Measurements from ENCODE around the gene CENPL. TPM values are rescaled to one million over a fixed set of nuclear protein-coding genes. Genes with fewer than 3 reads are reported as not detected.
"Not testable (repeated sequence)": the region's sequence is repeated elsewhere in the genome, so short reads cannot be mapped to it uniquely, and the experiment has no call there.

CENPL gene, protein sequence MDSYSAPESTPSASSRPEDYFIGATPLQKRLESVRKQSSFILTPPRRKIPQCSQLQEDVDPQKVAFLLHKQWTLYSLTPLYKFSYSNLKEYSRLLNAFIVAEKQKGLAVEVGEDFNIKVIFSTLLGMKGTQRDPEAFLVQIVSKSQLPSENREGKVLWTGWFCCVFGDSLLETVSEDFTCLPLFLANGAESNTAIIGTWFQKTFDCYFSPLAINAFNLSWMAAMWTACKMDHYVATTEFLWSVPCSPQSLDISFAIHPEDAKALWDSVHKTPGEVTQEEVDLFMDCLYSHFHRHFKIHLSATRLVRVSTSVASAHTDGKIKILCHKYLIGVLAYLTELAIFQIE
- total RNA-seq (2014; rRNA removed; shearing (Covaris generic)) = 36.8 and 59.6 TPM in 2 replicates

DNA sequence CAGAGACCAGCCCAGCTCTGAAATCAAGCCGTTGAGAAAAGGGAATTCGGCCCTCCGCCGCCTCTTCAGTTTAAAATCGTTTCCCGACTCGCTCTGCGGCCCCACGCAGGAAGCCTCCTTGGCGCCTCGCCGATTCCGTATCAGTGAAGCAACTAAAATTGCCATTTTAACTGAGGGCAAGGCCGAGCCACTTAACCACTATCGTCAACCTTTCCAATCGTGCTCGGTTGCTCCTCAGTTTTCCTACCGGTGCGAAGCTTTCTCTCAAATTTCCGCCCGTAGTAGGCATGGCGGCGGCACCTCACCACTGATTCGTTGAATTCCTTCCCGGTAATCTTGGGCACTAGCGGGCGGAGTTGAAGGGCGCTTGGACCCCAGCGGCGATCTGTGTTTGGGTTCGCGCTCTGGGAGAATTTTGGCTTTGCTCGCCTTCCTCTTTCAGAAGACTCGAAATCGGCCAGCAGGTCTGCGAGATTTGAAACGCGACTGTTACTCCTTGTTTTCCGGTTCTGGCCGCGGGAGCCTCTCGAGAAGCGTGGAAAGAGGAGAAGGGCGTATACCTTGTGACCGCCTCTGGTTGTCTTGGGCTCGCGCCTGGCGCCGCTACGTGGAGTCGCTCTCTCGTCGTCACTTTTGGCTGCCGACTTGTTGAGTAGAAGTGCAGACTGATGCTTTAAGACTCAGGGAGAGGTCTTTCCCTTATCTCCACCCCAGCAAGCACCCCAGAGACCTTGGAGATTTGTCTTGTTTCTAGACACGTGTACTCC lies at the start of gene CENPL, which contains the start of gene DARS2:
Gene CENPL (minus strand): TSS at position 569 of the 767 bp plus-strand sequence. CDS start 13,584 bp downstream, outside the sequence.
Gene DARS2 (plus strand): TSS at position 359 of the 767 bp plus-strand sequence. CDS start 557 bp downstream, outside the sequence.
- DNase-seq (ENCODE audit: low read depth) = peak; percentile 98

DNA sequence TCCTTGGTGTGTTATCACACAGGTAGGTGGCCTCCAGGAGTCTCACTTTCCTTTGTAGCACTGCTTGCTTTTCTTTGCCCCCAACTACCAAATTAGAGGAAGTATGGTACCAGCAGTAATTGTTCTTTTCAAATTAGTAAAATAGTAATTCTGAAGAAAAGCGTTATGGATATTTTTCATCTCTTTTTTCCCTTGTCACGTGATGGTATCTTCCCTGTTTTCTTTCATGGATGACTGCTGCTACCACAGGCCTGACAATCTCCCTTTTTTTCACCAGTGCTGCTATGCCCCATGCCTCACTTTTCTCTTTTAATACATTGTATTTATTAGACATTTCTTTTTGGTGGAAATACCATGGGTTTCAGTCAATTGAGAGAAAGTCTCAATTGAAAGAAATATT lies 46.8 kb upstream of the CENPL start:
- DNase-seq (ENCODE audit: low read depth) = no peak

DNA sequence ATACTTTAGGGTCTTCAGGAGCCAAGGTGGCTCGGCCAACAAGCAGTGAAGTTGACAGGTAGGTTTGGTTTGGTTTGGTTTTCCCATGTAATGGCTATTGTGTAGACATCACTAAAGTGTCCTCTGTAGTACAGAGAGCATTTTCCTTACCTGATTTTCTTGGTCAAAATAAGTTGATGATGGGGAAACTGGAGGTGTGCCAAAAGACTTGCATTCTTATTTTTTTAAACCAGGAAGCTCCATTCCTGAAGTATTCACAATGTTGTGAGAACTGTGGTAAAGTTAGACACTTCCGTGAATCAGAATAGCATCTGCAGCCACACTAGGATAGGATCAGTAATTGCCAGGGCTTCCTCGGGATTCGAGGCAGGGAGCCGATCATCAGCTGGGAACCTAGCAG lies 46.4 kb upstream of the CENPL start:
- no peak for DNase-seq (ENCODE audit: low read depth)

DNA sequence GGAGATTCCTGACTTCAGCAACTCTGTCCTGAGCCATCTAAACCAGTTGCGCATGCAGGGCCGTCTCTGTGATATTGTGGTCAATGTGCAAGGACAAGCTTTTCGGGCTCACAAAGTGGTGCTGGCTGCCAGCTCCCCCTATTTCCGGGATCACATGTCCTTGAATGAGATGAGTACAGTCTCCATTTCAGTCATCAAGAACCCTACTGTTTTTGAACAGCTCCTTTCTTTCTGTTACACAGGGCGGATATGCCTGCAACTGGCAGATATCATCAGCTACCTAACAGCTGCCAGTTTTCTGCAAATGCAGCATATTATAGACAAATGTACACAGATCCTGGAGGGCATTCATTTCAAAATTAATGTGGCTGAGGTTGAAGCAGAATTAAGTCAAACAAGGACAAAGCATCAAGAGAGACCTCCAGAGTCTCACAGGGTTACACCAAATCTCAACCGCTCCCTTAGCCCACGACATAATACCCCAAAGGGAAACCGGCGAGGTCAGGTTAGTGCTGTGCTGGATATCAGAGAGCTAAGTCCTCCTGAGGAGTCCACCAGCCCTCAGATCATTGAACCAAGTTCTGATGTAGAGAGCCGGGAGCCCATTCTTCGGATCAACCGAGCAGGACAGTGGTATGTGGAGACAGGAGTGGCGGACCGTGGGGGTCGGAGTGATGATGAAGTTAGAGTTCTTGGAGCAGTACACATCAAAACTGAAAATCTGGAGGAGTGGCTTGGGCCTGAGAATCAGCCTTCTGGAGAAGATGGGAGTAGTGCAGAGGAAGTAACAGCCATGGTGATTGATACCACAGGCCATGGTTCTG lies 45.8 kb upstream of the CENPL start:
- DNase-seq (ENCODE audit: low read depth) = no peak

DNA sequence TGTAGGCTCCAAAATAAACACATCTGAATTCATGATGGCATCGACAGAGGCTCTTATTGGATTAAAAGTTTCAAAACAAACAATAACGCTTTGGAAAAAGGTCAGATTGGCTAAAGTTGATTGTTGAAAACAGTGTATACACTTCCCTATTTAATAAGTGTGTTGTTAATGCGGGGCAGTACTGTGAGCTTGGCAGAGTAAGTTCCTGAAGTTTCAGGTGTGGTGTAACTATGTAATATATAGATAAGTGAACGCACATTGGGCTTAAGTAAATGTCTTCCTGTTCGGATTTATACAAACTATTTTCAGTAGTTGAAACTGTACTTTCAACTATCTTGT lies 44.3 kb upstream of the CENPL start:
- DNase-seq (ENCODE audit: low read depth) = no peak

DNA sequence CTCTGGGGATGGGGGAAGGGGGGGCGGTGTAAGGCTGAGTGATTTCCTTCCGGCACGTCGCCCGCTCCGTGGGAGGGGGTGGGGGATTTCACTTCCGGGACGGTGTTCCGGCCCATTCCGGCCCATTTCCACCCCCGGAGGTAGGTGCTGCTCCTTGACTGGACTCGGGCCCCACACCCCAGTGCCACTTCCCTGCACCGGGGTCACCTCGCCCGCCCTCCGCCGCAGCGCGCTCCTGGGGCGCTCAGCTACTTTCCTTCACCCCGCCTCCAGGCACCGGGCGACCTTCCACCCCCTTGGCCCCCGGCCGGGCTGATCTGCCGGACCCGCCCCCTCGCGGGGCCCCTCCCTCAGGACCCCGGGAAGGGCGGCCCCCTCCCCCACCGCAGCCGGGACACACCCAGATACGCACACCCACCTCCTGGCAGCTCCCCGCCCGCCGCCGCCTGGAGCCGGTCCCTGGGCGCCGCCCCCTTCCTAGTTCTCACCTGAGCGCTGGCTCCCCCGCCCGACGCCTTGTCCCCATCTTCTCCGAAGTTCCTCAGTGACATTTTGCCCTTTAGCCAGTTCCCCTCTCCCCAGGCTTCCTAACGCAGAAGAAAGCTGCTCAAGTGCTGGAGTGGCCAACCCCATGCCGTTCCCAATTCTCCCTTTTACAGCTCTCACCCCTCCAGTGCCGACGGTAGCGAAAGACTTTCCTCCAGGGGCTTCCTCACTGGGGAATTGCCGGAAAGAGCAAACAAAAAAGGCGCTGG lies 43.8 kb upstream of the CENPL start, which contains the start of gene ZBTB37:
Gene ZBTB37 (plus strand): TSS at position 115 of the 755 bp plus-strand sequence. CDS start 1,846 bp downstream, outside the sequence.
- peak; percentile 80 for DNase-seq (ENCODE audit: low read depth)

DNA sequence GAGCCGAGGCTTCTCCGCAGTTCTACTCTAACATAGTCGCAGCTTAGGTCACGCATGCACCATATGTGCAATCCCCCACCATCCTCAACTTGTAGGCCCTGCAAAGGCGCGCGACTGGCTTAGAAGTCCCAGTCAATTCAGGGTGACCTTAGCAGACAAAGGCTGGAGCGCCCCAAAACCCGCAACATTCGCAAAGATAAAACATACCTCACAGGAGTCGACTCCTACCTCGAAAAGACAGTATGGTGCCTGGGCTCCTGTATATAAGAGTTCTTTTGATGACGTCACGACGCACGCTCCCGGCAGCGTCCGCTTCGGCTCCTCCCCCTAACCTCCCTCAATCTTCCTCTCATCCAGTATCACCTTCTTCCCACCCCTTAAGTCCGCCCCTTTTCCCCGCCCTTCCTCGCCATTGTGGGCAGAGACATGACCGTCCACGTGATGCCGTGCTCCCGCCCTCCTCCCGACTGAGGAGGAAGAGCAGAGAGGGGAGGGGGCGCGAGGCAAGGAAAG lies 43.1 kb upstream of the CENPL start, which contains the start of gene GAS5:
Gene GAS5 (minus strand): TSS at position 237 of the 513 bp plus-strand sequence.
- peak; percentile 100 for DNase-seq (ENCODE audit: low read depth)

DNA sequence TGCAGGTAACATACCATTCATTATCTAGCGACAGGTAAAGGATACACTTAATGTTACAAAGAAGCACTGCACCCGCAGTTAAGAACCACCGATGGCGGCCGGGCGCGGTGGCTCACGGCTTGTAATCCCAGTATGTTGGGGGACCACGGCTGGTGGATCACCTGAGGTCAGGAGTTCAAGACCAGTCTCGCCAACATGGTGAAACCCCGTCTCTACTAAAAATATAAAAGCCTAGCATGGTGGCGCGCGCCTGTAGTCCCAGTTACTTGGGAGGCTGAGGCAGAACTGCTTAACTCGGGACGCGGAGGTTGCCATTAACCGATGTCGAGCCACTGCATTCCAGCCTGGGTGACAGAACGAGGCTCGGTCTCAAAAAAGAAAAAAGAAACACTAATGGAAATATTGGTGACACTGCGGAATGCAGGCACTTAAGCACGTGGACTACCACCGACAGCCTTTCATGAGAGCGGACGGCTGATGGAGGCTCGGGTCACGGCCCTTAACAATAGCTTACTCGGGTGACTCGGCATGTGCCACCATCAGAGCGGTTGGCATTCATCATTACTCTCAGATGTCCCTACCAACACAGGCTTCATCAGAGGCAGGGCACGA lies 42.6 kb upstream of the CENPL start:
- no peak for DNase-seq (ENCODE audit: low read depth)

DNA sequence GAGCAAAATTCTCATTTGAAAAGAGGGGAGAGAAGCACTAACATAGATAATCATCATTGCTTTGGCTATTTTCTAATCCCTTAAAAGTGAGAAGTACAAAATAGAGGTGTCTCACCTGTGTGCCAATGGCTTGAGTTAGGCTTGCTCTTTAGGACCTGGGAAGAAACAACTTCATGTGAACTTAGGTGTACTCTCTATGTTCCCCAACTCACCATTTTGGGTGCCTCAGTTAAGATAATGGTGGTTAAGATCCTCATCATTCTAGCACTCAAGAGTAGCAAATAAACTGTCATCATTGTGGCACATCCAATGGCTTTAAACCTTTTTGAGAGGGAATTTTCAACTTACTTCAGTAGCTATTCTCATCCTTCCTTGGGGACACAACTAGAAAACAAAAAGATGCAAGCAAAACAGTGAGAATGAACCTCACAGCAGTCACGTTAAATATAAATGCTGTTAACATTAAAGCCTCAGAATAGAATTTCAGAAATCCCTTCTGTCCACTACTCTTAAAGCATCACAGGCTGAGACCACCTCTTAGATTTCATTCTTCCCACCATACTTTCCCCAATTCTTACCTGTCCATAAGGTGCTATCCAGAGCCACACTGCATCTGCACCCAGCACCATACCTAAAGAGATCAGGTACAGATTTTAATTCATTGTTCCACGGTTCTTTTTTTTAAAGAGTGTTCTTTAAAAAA lies 41.9 kb upstream of the CENPL start:
- DNase-seq (ENCODE audit: low read depth) = no peak

DNA sequence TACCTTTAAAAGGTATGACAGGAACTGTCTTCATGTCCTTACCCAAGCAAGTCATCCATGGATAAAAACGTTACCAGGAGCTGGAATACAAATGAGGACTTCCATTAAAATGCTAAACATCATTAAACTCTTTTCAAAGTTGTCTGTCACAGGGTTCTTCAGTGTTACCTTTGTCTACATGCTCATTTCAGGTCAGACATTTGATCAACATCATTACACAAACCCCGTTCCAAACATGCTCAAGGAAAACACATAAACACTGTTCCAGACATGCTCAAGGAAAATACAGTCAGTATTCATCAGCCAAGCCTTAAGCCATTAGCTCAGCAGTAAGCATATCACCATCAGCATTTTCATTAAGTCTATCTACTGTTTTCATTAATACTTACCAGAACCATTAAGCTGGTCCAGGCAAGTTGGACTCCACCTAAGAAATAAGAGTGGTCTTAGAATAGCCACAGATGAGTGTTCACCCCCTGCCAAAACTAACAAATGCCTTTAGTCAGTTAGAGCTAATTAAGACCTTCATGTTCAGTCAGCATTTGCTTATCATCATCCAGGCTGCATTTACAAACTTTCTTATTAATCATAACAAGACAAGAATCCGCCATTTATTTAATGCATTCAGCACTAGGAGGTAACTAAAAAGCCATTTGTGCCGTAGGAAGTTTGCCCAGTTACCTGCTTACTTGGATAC lies 40.9 kb upstream of the CENPL start:
- no peak for DNase-seq (ENCODE audit: low read depth)

DNA sequence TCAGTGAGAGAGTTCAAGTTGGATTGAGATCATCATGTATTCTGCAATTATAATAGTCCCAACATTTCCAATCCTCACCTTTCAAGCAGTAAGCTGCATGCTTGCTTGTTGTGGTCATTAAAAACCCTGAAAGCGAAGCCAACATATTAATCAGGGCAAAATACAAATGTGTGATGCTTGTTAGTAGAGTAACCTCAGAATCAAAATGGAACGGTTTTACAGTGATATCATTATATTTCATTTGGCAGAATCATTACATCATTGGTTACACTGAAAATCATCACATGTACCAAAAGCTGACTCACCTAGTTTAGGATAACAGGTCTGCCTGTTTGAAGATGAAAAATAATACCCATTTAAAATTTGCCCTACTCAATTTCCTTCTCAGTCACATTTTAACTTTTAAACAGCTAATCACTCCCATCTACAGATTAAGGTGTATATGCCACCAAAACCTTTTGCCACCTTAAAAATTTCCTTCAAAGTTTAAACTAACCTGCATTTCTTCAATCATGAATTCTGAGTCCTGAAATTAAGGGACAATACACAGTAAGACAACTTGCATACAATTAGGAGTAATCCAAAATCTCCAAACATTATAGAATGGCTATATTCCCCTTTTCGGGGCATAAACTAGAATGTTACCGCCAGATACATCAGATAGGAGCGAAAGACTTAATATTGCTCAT lies 39.6 kb upstream of the CENPL start:
- no peak for DNase-seq (ENCODE audit: low read depth)

DNA sequence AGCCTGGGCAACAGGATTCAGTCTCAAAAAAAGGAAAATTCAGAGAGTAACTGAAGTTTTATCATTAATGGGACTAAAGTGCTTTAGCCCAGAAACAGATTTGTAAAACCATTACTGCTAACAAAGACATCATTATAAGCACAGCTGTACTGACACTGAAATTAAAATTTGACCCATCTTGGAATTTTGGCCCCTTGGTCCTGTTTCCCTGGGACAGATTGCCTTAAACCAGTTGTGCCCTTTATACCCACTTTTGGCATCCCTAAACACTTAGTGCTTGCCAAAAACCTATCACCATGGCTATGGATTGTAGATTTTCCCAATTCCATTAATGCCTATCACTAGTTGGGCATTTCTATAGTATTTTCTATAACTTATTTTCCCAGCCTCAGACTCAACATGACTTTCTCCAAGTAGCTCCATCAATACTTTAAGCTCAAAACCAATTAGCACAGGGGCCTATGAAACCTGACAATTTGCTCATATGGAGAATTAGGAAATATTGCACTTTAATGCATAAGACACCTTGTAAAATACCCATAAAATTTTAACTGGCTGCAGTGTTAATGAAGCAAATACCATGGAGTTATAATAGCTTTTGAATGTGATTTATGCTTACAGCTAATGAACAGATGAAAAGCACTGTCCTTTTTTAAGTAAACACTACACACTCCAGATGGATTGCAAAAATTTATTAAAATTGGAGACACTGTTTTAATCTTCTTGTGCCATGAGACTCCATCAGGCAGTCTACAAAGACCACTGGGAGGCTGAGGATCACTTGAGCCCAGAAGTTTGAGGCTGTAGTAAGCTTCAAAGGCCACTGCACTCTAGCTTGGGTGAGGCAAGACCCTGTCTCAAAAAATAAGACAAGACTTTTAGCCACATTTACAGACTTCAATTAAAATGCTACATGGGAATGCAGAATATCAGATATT lies 38.8 kb upstream of the CENPL start:
- no peak for DNase-seq (ENCODE audit: low read depth)

DNA sequence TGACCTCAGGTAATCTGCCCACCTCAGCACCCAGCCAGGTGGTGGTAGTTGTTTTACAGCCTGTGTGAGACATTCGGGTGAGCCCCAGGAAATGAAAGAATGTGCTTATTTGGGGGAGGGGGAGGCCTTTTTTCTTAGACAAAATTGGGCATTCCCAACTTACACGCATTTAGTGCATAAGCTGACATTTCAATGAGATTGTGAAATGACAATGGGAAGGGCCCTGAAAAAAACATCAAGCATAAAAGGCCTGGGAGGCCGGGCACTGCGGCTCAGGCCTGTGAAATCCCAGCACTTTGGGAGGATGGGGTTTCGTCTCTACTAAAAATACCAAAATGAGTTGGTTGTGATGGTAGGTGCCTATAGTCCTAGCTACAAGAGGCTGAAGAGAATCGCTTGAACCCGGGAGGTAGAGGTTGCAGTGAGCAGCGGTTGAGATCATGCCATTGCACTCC lies 38.1 kb upstream of the CENPL start:
- no peak for DNase-seq (ENCODE audit: low read depth)

DNA sequence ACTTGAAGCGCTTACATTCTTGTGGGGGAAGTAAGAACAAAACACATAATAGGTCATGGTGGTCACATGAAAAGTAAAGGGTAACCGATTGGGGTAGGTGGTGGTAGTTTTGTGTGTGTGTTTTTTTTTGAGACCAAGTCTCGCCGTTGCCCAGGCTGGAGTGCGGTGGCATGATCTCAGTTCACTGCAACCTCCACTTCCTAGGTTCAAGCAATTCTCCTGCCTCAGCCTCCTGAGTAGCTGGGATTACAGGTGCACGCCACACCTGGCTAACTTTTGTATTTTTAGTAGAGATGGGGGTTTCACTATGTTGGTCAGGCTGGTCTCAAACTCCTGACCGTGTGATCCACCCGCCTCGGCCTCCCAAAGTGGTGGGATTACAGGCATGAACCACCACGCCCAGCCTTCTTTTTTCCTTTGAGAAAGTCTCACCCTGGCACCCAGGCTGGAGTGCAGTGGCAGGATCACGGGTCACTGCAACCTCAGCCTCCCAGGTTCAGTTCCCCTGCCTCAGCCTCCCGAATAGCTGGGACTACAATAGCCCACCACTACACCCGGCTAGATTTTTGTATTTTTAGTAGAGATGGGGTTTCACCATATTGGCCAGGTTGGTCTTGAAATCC lies 37.6 kb upstream of the CENPL start:
- not testable (repeated sequence) for DNase-seq (ENCODE audit: low read depth)

DNA sequence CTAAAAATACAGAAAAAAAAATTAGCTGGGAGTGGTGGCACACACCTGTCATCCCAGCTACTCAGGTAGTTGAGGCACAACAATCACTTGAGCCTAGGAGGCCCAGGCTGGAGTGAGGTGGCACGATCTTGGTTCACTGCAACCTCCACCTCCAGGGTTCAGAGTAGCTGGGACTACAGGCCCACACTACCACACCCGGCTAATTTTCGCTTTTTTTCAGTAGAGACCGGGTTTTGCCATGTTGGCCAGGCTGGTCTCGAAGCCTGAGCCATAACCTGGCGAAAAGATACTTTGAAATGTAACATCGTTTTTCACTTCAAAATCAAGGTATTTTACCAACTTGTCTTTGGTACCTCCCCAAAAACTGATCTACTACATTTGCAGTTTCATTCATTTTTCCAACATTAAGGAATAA lies 37.1 kb upstream of the CENPL start:
- DNase-seq (ENCODE audit: low read depth) = no peak

DNA sequence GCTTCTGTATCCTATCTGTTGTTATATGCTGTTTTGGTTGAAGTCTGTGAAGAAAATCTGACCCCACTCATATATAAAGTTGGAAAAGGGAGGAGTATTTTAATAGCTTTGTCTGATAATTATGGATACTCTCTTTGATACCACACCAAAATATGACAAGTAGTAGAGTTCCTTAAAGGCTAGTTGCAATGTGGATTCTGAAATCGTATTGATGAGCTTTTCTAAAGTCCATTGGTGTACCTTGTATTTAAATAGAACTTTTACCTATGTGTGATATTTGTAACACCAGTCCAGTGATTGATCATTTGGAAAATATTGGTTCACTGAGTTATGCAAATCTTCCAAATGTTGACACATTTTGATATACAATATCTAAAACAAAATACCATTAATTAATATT lies 35.4 kb upstream of the CENPL start:
- DNase-seq (ENCODE audit: low read depth) = no peak

DNA sequence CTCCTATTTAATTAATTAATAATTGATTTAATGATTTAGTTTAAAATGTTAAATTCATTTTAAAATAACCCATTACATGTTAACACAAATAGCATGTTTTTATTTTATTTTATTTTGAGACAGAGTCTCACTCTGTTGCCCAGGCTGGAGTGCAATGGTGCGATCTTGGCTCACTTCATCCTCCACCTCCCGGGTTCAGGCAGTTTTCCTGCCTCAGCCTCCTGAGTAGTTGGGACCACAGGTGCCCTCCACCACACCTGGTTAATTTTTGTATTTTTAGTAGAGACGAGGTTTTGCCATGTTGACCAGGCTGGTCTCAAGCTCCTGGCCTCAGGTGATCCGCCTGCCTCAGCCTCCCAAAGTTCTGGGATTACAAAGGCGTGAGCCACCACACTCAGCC lies 34.9 kb upstream of the CENPL start:
- DNase-seq (ENCODE audit: low read depth) = not testable (repeated sequence)

Measured in M059J (cell line).